ENCODE measurements around the gene SNX8.
"Not testable (repeated sequence)": the region's sequence is repeated elsewhere in the genome, so short reads cannot be mapped to it uniquely, and the experiment has no call there.

The SNX8 gene

GRCh38 chr7:2289111-2289586 lies 25.1 kb downstream of the SNX8 start:
- DNase-seq = no peak

GRCh38 chr7:2288503-2288902 lies 25.7 kb downstream of the SNX8 start:
- no peak for DNase-seq

GRCh38 chr7:2287745-2288144 lies 26.5 kb downstream of the SNX8 start:
- DNase-seq = no peak

GRCh38 chr7:2283074-2283473 lies 31.2 kb downstream of the SNX8 start:
- DNase-seq = no peak

GRCh38 chr7:2282185-2282751 lies 32.0 kb downstream of the SNX8 start:
- DNase-seq = no peak

GRCh38 chr7:2281541-2281940 lies 32.7 kb downstream of the SNX8 start:
- DNase-seq = no peak

- no peak for DNase-seq
Measured at GRCh38 chr7:2280424-2280823, 33.8 kb downstream of the SNX8 start.

- DNase-seq = no peak
Measured at GRCh38 chr7:2279896-2280295, 34.3 kb downstream of the SNX8 start.

GRCh38 chr7:2278026-2278425 lies 36.2 kb downstream of the SNX8 start:
- no peak for DNase-seq

- DNase-seq = no peak
Measured at GRCh38 chr7:2276107-2276506, 38.1 kb downstream of the SNX8 start.

- no peak for DNase-seq
Measured at GRCh38 chr7:2275101-2275500, 39.1 kb downstream of the SNX8 start.

GRCh38 chr7:2274666-2275065 lies 39.6 kb downstream of the SNX8 start:
- no peak for DNase-seq

- no peak for DNase-seq
Measured at GRCh38 chr7:2273866-2274265, 40.4 kb downstream of the SNX8 start.

- no peak for DNase-seq
Measured at GRCh38 chr7:2272031-2272430, 42.2 kb downstream of the SNX8 start.

GRCh38 chr7:2271273-2272026 lies 42.8 kb downstream of the SNX8 start:
- no peak for DNase-seq

- no peak for DNase-seq
Measured at GRCh38 chr7:2270495-2270894, 43.7 kb downstream of the SNX8 start.

GRCh38 chr7:2269991-2270460 lies 44.2 kb downstream of the SNX8 start:
- DNase-seq = no peak

- not testable (repeated sequence) for DNase-seq
Measured at GRCh38 chr7:2269089-2269990, 44.9 kb downstream of the SNX8 start.

- DNase-seq = no peak
Measured at GRCh38 chr7:2266911-2267310, 47.3 kb downstream of the SNX8 start.

- no peak for DNase-seq
Measured at GRCh38 chr7:2264158-2264557, 50.1 kb downstream of the SNX8 start.

- DNase-seq = no peak
Measured at GRCh38 chr7:2263176-2263575, 51.1 kb downstream of the SNX8 start.

GRCh38 chr7:2261611-2262010 lies 52.6 kb downstream of the SNX8 start:
- no peak for DNase-seq

- peak; percentile 56 for DNase-seq
Measured at GRCh38 chr7:2260820-2261219, 53.4 kb downstream of the SNX8 start.

- no peak for DNase-seq
Measured at GRCh38 chr7:2259480-2259879, 54.8 kb downstream of the SNX8 start.

Measured in NCI-H1048 (cell line).